OCI-LY3 (cell line): Measurements from ENCODE around the gene LSM14B.
A peak's percentile ranks its signal among the peaks of the same experiment; 100 is the strongest.

Experiments
- H2AFZ ChIP-seq: fragments of 200-600, 300-600 bp; shearing (Covaris generic); 2 replicates; pipeline ENCODE4 v1.6.0; 2014; ENCODE audit warnings: antibody characterized with exemption, low read depth, low read length
- H3K27ac ChIP-seq: fragments of 200-600, 300-600 bp; sonication (generic); 2 replicates; pipeline ENCODE4 v1.5.1; 2014; ENCODE audit warnings: mild to moderate bottlenecking, low read length, moderate library complexity, mixed read lengths
- H3K27me3 ChIP-seq: fragments of 200-600, 300-600 bp; sonication (generic); 2 replicates; pipeline ENCODE4 v1.6.1; 2014; ENCODE audit warnings: low read depth, low read length, mixed read lengths
- H3K36me3 ChIP-seq: fragments of 200-600, 300-600 bp; sonication (generic); replicated peaks from 2 replicates; pipeline ENCODE3; 2014; ENCODE audit warnings: low read depth, low read length, mixed read lengths
- H3K4me1 ChIP-seq: fragments of 300-600, 200-600 bp; sonication (generic); 2 replicates; pipeline ENCODE4 v1.6.1; 2014; ENCODE audit warnings: low read length, mixed read lengths
- H3K4me2 ChIP-seq: fragments of 200-600, 300-600 bp; sonication (generic); 2 replicates; pipeline ENCODE4 v1.6.1; 2014; ENCODE audit warnings: low read length, mixed read lengths
- H3K4me3 ChIP-seq: fragments of 300-600, 200-600 bp; sonication (generic); 2 replicates; pipeline ENCODE4 v1.5.1; 2014; ENCODE audit warnings: antibody characterized with exemption, mild to moderate bottlenecking, low read length, moderate library complexity
- H3K79me2 ChIP-seq: fragments of 300-600, 200-600 bp; shearing (Covaris generic); 2 replicates; pipeline ENCODE4 v1.6.1; 2014; ENCODE audit warnings: mild to moderate bottlenecking, low read length, mixed read lengths
- H3K9ac ChIP-seq: fragments of 300-600, 200-600 bp; shearing (Covaris generic); 2 replicates; pipeline ENCODE4 v1.6.0; 2014; ENCODE audit warnings: mild to moderate bottlenecking, low read length, moderate library complexity
- H3K9me3 ChIP-seq: fragments of 200-600, 300-600 bp; shearing (Covaris generic); 2 replicates; pipeline ENCODE4 v1.6.1; 2014; ENCODE audit warnings: low read length, mixed read lengths; ENCODE audit not compliant: insufficient read depth
- H4K20me1 ChIP-seq: fragments of 200-600, 300-600 bp; sonication (generic); 2 replicates; pipeline ENCODE4 v1.6.1; 2016; ENCODE audit warnings: low read length, mixed read lengths; ENCODE audit not compliant: insufficient read depth
- EZH2phosphoT487 ChIP-seq: fragments of 200-600 bp; shearing (Covaris generic); IDR thresholded peaks from 2 replicates; pipeline ENCODE4 v1.6.1; 2018; ENCODE audit warnings: antibody characterized with exemption, mixed run types, low read depth
- TF ChIP-seq, protein P1 (sequence below): fragments of 200-600, 300-600 bp; sonication (generic); IDR thresholded peaks from 2 replicates; pipeline ENCODE4 v1.5.1; 2014; ENCODE audit warnings: antibody characterized with exemption, low read length, low read depth

LSM14B gene

DNA sequence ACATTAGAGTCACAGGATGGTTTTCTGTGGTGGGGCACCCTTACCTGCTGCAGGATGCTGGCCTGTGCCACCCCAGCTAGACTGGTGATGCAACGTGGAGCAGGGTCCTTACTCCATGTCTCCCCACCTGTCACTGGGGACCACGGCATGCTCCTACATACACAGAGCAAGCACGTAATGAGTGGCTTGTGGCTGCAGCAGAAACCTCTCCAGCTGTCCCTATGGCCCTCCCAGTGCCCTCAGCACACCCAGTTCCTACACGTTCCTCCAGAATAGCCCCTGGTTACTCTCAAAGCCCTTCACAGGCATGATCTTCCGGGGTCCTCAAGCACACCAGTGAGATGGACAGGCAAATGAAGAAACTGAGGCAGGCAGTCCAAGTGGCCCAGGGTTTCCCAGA lies 3.2 kb upstream of the LSM14B start:
- Histone ChIP-seq H3K4me2 (no peak overlapping the region), H2AFZ (no peak overlapping the region), H3K4me3 (no peak overlapping the region), H3K4me1 (peaks cover 15% of the 10 kb centered on the region), H3K79me2 (peaks cover 17% of the 10 kb centered on the region), H3K36me3 (peaks cover 2% of the 10 kb centered on the region), H3K27ac (no peak overlapping the region), H3K9ac (no peak overlapping the region), H3K9me3 (no peaks in the 10 kb centered on the region), H3K27me3 (no peaks in the 10 kb centered on the region), H4K20me1 (peaks cover 12% of the 10 kb centered on the region)
- TF ChIP-seq, protein P1, sequence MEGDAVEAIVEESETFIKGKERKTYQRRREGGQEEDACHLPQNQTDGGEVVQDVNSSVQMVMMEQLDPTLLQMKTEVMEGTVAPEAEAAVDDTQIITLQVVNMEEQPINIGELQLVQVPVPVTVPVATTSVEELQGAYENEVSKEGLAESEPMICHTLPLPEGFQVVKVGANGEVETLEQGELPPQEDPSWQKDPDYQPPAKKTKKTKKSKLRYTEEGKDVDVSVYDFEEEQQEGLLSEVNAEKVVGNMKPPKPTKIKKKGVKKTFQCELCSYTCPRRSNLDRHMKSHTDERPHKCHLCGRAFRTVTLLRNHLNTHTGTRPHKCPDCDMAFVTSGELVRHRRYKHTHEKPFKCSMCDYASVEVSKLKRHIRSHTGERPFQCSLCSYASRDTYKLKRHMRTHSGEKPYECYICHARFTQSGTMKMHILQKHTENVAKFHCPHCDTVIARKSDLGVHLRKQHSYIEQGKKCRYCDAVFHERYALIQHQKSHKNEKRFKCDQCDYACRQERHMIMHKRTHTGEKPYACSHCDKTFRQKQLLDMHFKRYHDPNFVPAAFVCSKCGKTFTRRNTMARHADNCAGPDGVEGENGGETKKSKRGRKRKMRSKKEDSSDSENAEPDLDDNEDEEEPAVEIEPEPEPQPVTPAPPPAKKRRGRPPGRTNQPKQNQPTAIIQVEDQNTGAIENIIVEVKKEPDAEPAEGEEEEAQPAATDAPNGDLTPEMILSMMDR = no peak
- TF ChIP-seq EZH2phosphoT487 = no peak

DNA sequence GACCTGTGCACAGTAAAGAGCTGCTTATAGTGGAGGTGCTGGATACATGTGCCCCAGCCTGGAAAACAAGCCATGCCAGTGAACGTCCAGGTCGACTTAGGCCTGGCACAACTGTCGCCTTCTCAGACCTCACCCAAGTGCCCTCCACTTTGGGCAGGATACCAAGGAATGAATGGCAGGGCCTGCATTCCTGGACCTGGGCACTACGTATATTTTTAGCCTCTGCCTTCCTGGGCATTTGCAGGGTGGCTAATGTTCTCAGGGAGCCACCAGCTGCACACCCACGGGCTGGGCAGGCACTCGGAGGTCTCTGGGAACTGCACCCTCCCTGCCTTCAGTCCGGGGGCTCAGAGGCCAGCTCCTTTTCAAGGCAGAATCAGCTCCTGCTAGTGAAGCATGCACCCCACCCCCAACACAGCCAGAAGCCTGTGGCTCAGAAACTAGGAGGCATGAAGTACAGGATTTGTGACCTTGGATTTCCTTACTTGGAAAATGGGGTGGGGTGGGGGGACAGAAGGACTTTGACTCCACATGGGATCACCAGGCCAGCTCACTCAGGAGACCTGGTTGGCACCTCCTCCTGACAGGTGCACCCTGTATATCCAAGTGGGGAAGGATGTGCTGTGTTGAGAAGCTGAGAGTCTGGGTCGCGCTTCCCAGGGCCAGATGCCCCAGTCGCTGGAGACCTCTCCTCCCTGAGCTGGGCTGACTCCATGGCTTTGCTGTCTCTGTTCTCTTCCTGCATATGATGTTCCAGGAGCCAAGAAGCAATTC lies 2.5 kb upstream of the LSM14B start:
- H3K27me3 ChIP-seq = no peaks in the 10 kb centered on the region
- peaks cover 17% of the 10 kb centered on the region for H3K4me1 ChIP-seq
- no peak overlapping the region for H2AFZ ChIP-seq
- H3K9me3 ChIP-seq = no peaks in the 10 kb centered on the region
- peaks cover 18% of the 10 kb centered on the region for H4K20me1 ChIP-seq
- TF ChIP-seq, protein P1 = no peak
- no peak for TF ChIP-seq EZH2phosphoT487
- H3K79me2 ChIP-seq = peaks cover 23% of the 10 kb centered on the region
- H3K27ac ChIP-seq = no peak overlapping the region
- H3K4me2 ChIP-seq = no peak overlapping the region
- H3K9ac ChIP-seq = no peak overlapping the region
- H3K36me3 ChIP-seq = peaks cover 9% of the 10 kb centered on the region
- H3K4me3 ChIP-seq = no peak overlapping the region

DNA sequence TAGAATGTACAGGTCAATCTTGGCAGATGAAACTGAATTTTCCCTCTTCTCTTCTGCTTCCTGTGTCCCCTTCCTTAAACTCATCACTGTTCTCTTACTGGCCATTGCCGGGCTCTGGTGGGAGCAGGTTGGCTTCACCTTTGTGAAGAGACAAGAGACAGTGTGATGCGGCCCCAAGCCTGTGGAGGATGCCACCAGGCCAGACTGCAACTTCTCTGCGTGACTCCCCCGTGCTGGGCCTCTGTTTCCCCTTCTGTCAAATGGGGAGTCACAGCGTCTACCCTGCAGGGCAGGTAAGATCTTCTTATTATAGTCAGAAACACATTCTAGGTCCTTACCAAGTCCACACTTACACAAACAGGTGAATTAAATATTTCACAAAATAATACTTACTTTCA lies 1.9 kb upstream of the LSM14B start:
- H3K9ac ChIP-seq = no peak overlapping the region
- no peak overlapping the region for H3K27ac ChIP-seq
- TF ChIP-seq, protein P1 = no peak
- no peak for TF ChIP-seq EZH2phosphoT487
- no peak overlapping the region for H3K4me3 ChIP-seq
- H3K4me1 ChIP-seq = peaks cover 17% of the 10 kb centered on the region
- H3K27me3 ChIP-seq = no peaks in the 10 kb centered on the region
- H3K9me3 ChIP-seq = no peaks in the 10 kb centered on the region
- H4K20me1 ChIP-seq = peaks cover 18% of the 10 kb centered on the region
- H3K4me2 ChIP-seq = no peak overlapping the region
- H2AFZ ChIP-seq = no peak overlapping the region
- peaks cover 14% of the 10 kb centered on the region for H3K36me3 ChIP-seq
- H3K79me2 ChIP-seq = peaks cover 27% of the 10 kb centered on the region

DNA sequence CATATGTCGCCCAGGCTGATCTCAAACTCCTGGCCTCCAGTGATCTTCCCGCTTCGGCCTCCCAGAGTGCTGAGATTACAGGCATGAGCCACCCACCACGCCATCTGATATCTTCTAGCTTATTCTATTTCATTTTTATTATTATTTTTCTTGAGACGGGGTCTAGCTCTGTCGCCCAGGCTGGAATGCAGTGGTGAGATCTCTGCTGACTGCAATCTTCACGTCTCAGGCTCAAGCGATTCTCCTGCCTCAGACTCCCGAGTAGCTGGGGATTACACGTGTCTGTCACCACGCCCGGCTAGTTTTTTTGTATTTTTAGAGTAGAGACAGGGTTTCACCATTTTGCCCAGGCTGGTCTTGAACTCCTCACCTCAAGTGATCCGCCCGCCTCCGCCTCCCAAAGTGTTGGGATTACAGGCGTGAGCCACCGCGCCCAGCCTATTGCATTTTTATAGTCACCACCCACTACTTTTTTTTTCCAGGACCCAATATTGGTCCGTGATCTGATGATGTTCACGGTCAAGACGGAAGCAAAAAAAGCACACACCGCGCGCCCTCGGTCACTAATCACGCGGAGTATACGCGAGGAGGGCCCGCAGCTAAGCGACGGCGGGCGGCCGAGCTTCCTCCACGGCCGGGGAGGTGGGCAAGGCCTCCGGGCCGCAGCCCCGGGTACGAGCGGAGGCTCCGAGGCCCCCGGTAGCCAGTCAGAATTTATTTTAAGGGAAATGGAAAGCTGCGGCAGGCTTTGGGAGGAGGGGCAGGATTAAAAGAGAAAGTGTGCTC lies 1.1 kb upstream of the LSM14B start:
- Histone ChIP-seq H3K9me3 (no peaks in the 10 kb centered on the region), H3K27ac (peak overlapping the region; percentile 76), H3K27me3 (no peaks in the 10 kb centered on the region), H3K4me1 (peaks cover 17% of the 10 kb centered on the region), H3K36me3 (peaks cover 20% of the 10 kb centered on the region), H3K9ac (peak overlapping the region; percentile 81), H2AFZ (peak overlapping the region; percentile 83; the same call in 1 of the 2 replicates), H4K20me1 (peaks cover 18% of the 10 kb centered on the region), H3K4me3 (peak overlapping the region; percentile 79), H3K79me2 (peaks cover 29% of the 10 kb centered on the region), H3K4me2 (peak overlapping the region; percentile 75)
- TF ChIP-seq, protein P1 = no peak
- no peak for TF ChIP-seq EZH2phosphoT487
